ENCODE results near the gene ERCC4.

The ERCC4 gene

GRCh38 chr16:13959626-13960025 lies 39.7 kb downstream of the ERCC4 start:
- FAIRE-seq = no peak
- no peak for TF ChIP-seq SPI1 (IDR thresholded peaks at IDR 0.05; ENCODE audit: low read depth, low read length)
- no peak for TF ChIP-seq POLR2AphosphoS5 (IDR thresholded peaks at IDR 0.05; ENCODE audit: low read depth, low read length)
- TF ChIP-seq POU2F2 (IDR thresholded peaks at IDR 0.05; ENCODE audit: low read depth, low read length) = no peak
- no peak for TF ChIP-seq PAX5 (IDR thresholded peaks at IDR 0.05; ENCODE audit: insufficient read depth, low read length, severe bottlenecking)
- no peak for TF ChIP-seq POLR2A (IDR thresholded peaks at IDR 0.05; ENCODE audit: low read depth, low read length)
- TF ChIP-seq TAF1 (IDR thresholded peaks at IDR 0.05; ENCODE audit: low read depth, low read length) = no peak

GRCh38 chr16:13961099-13961811 lies 41.3 kb downstream of the ERCC4 start:
- TF ChIP-seq POU2F2 (IDR thresholded peaks at IDR 0.05; ENCODE audit: low read depth, low read length) (no peak), PAX5 (IDR thresholded peaks at IDR 0.05; ENCODE audit: insufficient read depth, low read length, severe bottlenecking) (no peak), TAF1 (IDR thresholded peaks at IDR 0.05; ENCODE audit: low read depth, low read length) (no peak), SPI1 (IDR thresholded peaks at IDR 0.05; ENCODE audit: low read depth, low read length) (no peak), POLR2AphosphoS5 (IDR thresholded peaks at IDR 0.05; ENCODE audit: low read depth, low read length) (no peak), POLR2A (IDR thresholded peaks at IDR 0.05; ENCODE audit: low read depth, low read length) (no peak)
- no peak for FAIRE-seq
- DNase-seq (ENCODE audit: insufficient read length, low spot score) = no peak

More at GRCh38 chr16:13959626-13960025, 39.7 kb downstream of the ERCC4 start:
- no peak for DNase-seq (ENCODE audit: insufficient read length, low spot score)

GRCh38 chr16:13962232-13962631 lies 42.3 kb downstream of the ERCC4 start:
- TF ChIP-seq POLR2AphosphoS5 (IDR thresholded peaks at IDR 0.05; ENCODE audit: low read depth, low read length) = no peak
- TF ChIP-seq PAX5 (IDR thresholded peaks at IDR 0.05; ENCODE audit: insufficient read depth, low read length, severe bottlenecking) = no peak
- no peak for TF ChIP-seq SPI1 (IDR thresholded peaks at IDR 0.05; ENCODE audit: low read depth, low read length)
- no peak for TF ChIP-seq TAF1 (IDR thresholded peaks at IDR 0.05; ENCODE audit: low read depth, low read length)
- no peak for TF ChIP-seq POU2F2 (IDR thresholded peaks at IDR 0.05; ENCODE audit: low read depth, low read length)
- TF ChIP-seq POLR2A (IDR thresholded peaks at IDR 0.05; ENCODE audit: low read depth, low read length) = no peak
- FAIRE-seq (no peak), DNase-seq (ENCODE audit: insufficient read length, low spot score) (no peak)

GRCh38 chr16:13968835-13969234 lies 48.9 kb downstream of the ERCC4 start:
- DNase-seq (ENCODE audit: insufficient read length, low spot score) (no peak), FAIRE-seq (no peak)
- no peak for TF ChIP-seq SPI1 (IDR thresholded peaks at IDR 0.05; ENCODE audit: low read depth, low read length)

GRCh38 chr16:13969711-13970110 lies 49.8 kb downstream of the ERCC4 start:
- no peak for TF ChIP-seq POLR2A (IDR thresholded peaks at IDR 0.05; ENCODE audit: low read depth, low read length)
- TF ChIP-seq POU2F2 (IDR thresholded peaks at IDR 0.05; ENCODE audit: low read depth, low read length) = no peak
- TF ChIP-seq PAX5 (IDR thresholded peaks at IDR 0.05; ENCODE audit: insufficient read depth, low read length, severe bottlenecking) = no peak
- no peak for TF ChIP-seq TAF1 (IDR thresholded peaks at IDR 0.05; ENCODE audit: low read depth, low read length)
- no peak for TF ChIP-seq SPI1 (IDR thresholded peaks at IDR 0.05; ENCODE audit: low read depth, low read length)
- TF ChIP-seq POLR2AphosphoS5 (IDR thresholded peaks at IDR 0.05; ENCODE audit: low read depth, low read length) = no peak
- FAIRE-seq (no peak), DNase-seq (ENCODE audit: insufficient read length, low spot score) (no peak)

GRCh38 chr16:13970708-13971422 lies 50.9 kb downstream of the ERCC4 start:
- DNase-seq (ENCODE audit: insufficient read length, low spot score) (no peak), FAIRE-seq (peak; percentile 77)
- TF ChIP-seq POU2F2 (IDR thresholded peaks at IDR 0.05; ENCODE audit: low read depth, low read length) = no peak
- TF ChIP-seq POLR2AphosphoS5 (IDR thresholded peaks at IDR 0.05; ENCODE audit: low read depth, low read length) = no peak
- no peak for TF ChIP-seq PAX5 (IDR thresholded peaks at IDR 0.05; ENCODE audit: insufficient read depth, low read length, severe bottlenecking)
- no peak for TF ChIP-seq SPI1 (IDR thresholded peaks at IDR 0.05; ENCODE audit: low read depth, low read length)
- no peak for TF ChIP-seq POLR2A (IDR thresholded peaks at IDR 0.05; ENCODE audit: low read depth, low read length)
- no peak for TF ChIP-seq TAF1 (IDR thresholded peaks at IDR 0.05; ENCODE audit: low read depth, low read length)

- TF ChIP-seq SPI1 (IDR thresholded peaks at IDR 0.05; ENCODE audit: low read depth, low read length) = no peak
- no peak for TF ChIP-seq POU2F2 (IDR thresholded peaks at IDR 0.05; ENCODE audit: low read depth, low read length)
- no peak for TF ChIP-seq POLR2AphosphoS5 (IDR thresholded peaks at IDR 0.05; ENCODE audit: low read depth, low read length)
- TF ChIP-seq POLR2A (IDR thresholded peaks at IDR 0.05; ENCODE audit: low read depth, low read length) = no peak
- no peak for TF ChIP-seq PAX5 (IDR thresholded peaks at IDR 0.05; ENCODE audit: insufficient read depth, low read length, severe bottlenecking)
- TF ChIP-seq TAF1 (IDR thresholded peaks at IDR 0.05; ENCODE audit: low read depth, low read length) = no peak
- FAIRE-seq (no peak), DNase-seq (ENCODE audit: insufficient read length, low spot score) (no peak)
Measured at GRCh38 chr16:13973321-13974023, 53.5 kb downstream of the ERCC4 start.

GRCh38 chr16:13977177-13977576 lies 57.2 kb downstream of the ERCC4 start:
- DNase-seq (ENCODE audit: insufficient read length, low spot score) (no peak), FAIRE-seq (no peak)
- TF ChIP-seq POLR2AphosphoS5 (IDR thresholded peaks at IDR 0.05; ENCODE audit: low read depth, low read length) (no peak), SPI1 (IDR thresholded peaks at IDR 0.05; ENCODE audit: low read depth, low read length) (no peak), POU2F2 (IDR thresholded peaks at IDR 0.05; ENCODE audit: low read depth, low read length) (no peak), POLR2A (IDR thresholded peaks at IDR 0.05; ENCODE audit: low read depth, low read length) (no peak), TAF1 (IDR thresholded peaks at IDR 0.05; ENCODE audit: low read depth, low read length) (no peak), PAX5 (IDR thresholded peaks at IDR 0.05; ENCODE audit: insufficient read depth, low read length, severe bottlenecking) (no peak)

GRCh38 chr16:13982451-13982850 lies 62.5 kb downstream of the ERCC4 start:
- DNase-seq (ENCODE audit: insufficient read length, low spot score) = no peak
- no peak for TF ChIP-seq POLR2A (IDR thresholded peaks at IDR 0.05; ENCODE audit: low read depth, low read length)
- TF ChIP-seq PAX5 (IDR thresholded peaks at IDR 0.05; ENCODE audit: insufficient read depth, low read length, severe bottlenecking) = no peak
- no peak for TF ChIP-seq POU2F2 (IDR thresholded peaks at IDR 0.05; ENCODE audit: low read depth, low read length)
- TF ChIP-seq POLR2AphosphoS5 (IDR thresholded peaks at IDR 0.05; ENCODE audit: low read depth, low read length) = no peak
- no peak for TF ChIP-seq SPI1 (IDR thresholded peaks at IDR 0.05; ENCODE audit: low read depth, low read length)
- TF ChIP-seq TAF1 (IDR thresholded peaks at IDR 0.05; ENCODE audit: low read depth, low read length) = no peak
- FAIRE-seq = no peak

All from GM12891 (cell line).